IMR-90 (cell line): ENCODE measurements around the gene RBKS.

ENCODE experiments used
- POLR2A ChIP-seq: IDR thresholded peaks from 2 replicates; pipeline ENCODE4 v1.6.1; 2012; ENCODE audit warnings: mild to moderate bottlenecking, low read depth, low read length
- RFX5 ChIP-seq: IDR thresholded peaks from 2 replicates; pipeline ENCODE4 v1.8.0; 2012; ENCODE audit warnings: low read depth, mild to moderate bottlenecking, low read length, moderate library complexity
- SMC3 ChIP-seq: fragments of 150-350 bp; IDR thresholded peaks from 2 replicates; pipeline ENCODE4 v1.6.1; 2016; ENCODE audit warnings: low read depth, mild to moderate bottlenecking, antibody characterized with exemption, low read length, moderate library complexity
- USF2 ChIP-seq: fragments of 150-350 bp; IDR thresholded peaks from 2 replicates; pipeline ENCODE4 v1.6.1; 2017; ENCODE audit warnings: mild to moderate bottlenecking, antibody characterized with exemption, low read length, low read depth
- TF ChIP-seq, protein P1 (sequence below): conservative IDR thresholded peaks from 2 replicates; pipeline ENCODE4 v1.5.1; 2012; ENCODE audit warnings: mild to moderate bottlenecking, low read depth, low read length, improper control_type of control experiment

- TF ChIP-seq, protein P1, sequence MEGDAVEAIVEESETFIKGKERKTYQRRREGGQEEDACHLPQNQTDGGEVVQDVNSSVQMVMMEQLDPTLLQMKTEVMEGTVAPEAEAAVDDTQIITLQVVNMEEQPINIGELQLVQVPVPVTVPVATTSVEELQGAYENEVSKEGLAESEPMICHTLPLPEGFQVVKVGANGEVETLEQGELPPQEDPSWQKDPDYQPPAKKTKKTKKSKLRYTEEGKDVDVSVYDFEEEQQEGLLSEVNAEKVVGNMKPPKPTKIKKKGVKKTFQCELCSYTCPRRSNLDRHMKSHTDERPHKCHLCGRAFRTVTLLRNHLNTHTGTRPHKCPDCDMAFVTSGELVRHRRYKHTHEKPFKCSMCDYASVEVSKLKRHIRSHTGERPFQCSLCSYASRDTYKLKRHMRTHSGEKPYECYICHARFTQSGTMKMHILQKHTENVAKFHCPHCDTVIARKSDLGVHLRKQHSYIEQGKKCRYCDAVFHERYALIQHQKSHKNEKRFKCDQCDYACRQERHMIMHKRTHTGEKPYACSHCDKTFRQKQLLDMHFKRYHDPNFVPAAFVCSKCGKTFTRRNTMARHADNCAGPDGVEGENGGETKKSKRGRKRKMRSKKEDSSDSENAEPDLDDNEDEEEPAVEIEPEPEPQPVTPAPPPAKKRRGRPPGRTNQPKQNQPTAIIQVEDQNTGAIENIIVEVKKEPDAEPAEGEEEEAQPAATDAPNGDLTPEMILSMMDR: no peak
- no peak for TF ChIP-seq USF2
- no peak for TF ChIP-seq RFX5
- no peak for TF ChIP-seq POLR2A
- no peak for TF ChIP-seq SMC3
Observed at GRCh38 chr2:27803046-27803445, 87.1 kb downstream of the RBKS start.
